ENCODE results near the gene ZNF511.

Gene ZNF511

DNA sequence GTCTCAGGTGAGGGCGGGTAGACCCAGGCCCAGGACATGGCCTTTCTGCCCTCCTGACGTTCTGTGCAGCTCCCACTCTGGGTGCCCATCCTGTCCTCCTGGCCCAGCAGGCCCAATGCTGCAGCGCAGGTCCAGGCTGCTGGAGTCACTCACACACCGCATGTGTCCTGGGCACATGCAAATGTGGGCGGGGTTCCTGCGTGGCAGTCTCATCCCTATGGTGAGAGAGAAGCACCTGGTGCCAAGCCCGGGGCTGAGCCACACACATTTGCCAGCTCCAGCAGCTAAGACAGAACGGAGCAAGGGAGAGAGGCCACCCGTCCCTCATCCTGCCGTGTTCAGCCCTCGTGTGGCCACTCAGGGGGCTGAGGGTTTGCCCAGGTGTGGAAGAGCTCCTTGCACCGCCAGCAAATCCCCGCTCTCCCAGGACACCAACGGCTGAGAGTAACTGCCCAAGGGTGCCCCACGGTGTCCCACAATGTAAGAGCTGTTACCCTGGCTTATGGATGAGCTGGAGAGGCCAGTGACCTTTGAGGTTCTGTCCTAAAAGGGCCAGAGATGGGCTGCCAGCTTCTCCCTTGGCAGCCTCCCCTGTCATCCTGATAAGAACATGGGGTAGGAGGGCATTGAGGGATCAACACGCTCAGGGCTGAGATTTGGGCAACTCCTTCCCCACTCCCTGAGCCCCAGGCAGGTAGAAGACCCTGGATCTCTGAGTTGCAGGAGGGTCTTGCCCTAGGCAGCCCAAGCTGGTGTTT lies 44.7 kb downstream of the ZNF511 start:
- Histone ChIP-seq H3K36me3 (ENCODE audit: low read length) (no peaks in the 10 kb centered on the region), H4K20me1 (ENCODE audit: low read depth, low read length) (no peaks in the 10 kb centered on the region), H3K4me2 (ENCODE audit: low read depth, low read length, poor library complexity, severe bottlenecking) (no peak overlapping the region), H3K27me3 (ENCODE audit: low read length) (no peaks in the 10 kb centered on the region), H3K9me2 (replicated peaks; ENCODE audit: insufficient read depth, low read length) (no peaks in the 10 kb centered on the region), H2AFZ (ENCODE audit: low read depth, low read length, severe bottlenecking) (no peak overlapping the region), H3K79me2 (ENCODE audit: insufficient read depth, low read length) (no peaks in the 10 kb centered on the region), H3K27ac (ENCODE audit: low read depth, low read length) (no peak overlapping the region), H3K9me3 (ENCODE audit: insufficient read depth, low read length) (no peaks in the 10 kb centered on the region), H3F3A (ENCODE audit: insufficient read depth) (no peaks in the 10 kb centered on the region), H3K9ac (ENCODE audit: low read length) (no peak overlapping the region), H3K4me3 (ENCODE audit: insufficient read depth, low read length, poor library complexity, severe bottlenecking) (no peak overlapping the region)
- TF ChIP-seq, protein P1, sequence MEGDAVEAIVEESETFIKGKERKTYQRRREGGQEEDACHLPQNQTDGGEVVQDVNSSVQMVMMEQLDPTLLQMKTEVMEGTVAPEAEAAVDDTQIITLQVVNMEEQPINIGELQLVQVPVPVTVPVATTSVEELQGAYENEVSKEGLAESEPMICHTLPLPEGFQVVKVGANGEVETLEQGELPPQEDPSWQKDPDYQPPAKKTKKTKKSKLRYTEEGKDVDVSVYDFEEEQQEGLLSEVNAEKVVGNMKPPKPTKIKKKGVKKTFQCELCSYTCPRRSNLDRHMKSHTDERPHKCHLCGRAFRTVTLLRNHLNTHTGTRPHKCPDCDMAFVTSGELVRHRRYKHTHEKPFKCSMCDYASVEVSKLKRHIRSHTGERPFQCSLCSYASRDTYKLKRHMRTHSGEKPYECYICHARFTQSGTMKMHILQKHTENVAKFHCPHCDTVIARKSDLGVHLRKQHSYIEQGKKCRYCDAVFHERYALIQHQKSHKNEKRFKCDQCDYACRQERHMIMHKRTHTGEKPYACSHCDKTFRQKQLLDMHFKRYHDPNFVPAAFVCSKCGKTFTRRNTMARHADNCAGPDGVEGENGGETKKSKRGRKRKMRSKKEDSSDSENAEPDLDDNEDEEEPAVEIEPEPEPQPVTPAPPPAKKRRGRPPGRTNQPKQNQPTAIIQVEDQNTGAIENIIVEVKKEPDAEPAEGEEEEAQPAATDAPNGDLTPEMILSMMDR (IDR thresholded peaks at IDR 0.05; ENCODE audit: insufficient read depth, low read length, poor library complexity, severe bottlenecking), result no peak
- no peak for TF ChIP-seq EZH2phosphoT487 (conservative IDR thresholded peaks at IDR 0.05; ENCODE audit: low read length)

DNA sequence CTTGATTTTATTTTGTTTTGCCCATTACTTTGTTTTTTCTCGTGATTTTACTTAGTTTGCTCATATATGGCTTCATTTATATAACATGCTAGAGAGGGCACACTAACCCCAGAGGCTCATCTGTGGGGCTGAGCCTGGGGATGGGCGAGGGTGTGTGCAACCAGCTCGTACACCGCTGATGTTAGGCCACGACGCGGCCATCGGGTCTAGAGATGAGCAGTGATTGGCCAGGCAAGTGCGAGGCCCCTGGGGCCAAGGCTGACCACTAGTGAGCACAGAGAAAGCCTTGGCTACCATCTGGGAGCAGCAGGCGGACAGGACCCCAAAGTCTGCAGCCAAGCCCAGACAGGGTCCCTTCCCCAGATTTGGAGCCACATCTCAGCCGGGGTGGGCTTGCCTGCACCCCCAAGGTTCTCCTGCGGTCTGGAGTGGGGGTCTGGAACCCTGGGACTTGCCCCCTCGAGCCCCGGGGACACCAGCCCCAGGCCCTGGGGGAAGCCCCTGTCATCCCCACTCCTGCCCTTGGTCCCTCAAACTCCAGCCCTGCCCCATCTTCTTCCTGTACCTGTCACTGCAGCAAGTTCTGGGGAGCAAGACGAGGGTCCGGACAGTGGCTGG lies 45.4 kb downstream of the ZNF511 start:
- Histone ChIP-seq H3K4me2 (ENCODE audit: low read depth, low read length, poor library complexity, severe bottlenecking) (no peak overlapping the region), H3K9me3 (ENCODE audit: insufficient read depth, low read length) (no peaks in the 10 kb centered on the region), H2AFZ (ENCODE audit: low read depth, low read length, severe bottlenecking) (no peak overlapping the region), H3F3A (ENCODE audit: insufficient read depth) (no peaks in the 10 kb centered on the region), H3K9me2 (replicated peaks; ENCODE audit: insufficient read depth, low read length) (no peaks in the 10 kb centered on the region), H3K79me2 (ENCODE audit: insufficient read depth, low read length) (no peaks in the 10 kb centered on the region), H3K9ac (ENCODE audit: low read length) (no peak overlapping the region), H3K27me3 (ENCODE audit: low read length) (no peaks in the 10 kb centered on the region), H3K27ac (ENCODE audit: low read depth, low read length) (no peak overlapping the region), H4K20me1 (ENCODE audit: low read depth, low read length) (no peaks in the 10 kb centered on the region), H3K36me3 (ENCODE audit: low read length) (no peaks in the 10 kb centered on the region), H3K4me3 (ENCODE audit: insufficient read depth, low read length, poor library complexity, severe bottlenecking) (no peak overlapping the region)
- TF ChIP-seq EZH2phosphoT487 (conservative IDR thresholded peaks at IDR 0.05; ENCODE audit: low read length), result no peak
- TF ChIP-seq, protein P1 (IDR thresholded peaks at IDR 0.05; ENCODE audit: insufficient read depth, low read length, poor library complexity, severe bottlenecking), result no peak

DNA sequence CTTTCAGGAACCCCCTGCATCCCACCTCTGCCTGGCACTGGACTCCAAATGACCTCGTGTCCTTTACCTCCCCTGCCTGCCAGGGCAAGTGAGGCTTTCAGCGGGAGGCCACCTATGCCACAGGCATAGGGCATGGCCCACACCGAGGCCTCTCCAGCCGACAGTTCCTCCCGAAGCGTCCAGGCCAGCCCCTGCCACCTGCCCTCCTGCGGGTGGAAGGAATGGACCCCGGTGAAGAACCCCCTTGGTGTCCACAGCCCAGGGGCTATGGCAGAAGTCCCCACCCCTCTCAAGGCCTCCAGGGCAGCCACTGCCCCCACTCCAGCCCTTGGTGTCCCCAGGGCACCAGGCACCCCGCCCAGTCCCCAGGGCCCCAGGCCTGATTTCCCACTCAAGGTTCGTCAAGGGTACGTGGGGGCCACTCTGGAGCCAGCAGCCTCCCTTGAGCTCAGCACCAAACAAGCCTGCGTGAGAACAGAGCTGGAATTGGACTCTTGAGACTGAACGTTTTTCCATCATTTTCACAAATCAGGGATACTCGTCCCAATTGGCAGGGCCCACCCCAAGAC lies 46.0 kb downstream of the ZNF511 start:
- TF ChIP-seq, protein P1 (IDR thresholded peaks at IDR 0.05; ENCODE audit: insufficient read depth, low read length, poor library complexity, severe bottlenecking), result no peak
- TF ChIP-seq EZH2phosphoT487 (conservative IDR thresholded peaks at IDR 0.05; ENCODE audit: low read length), result no peak
- H3K9ac ChIP-seq (ENCODE audit: low read length), result no peak overlapping the region
- H3K36me3 ChIP-seq (ENCODE audit: low read length), result no peaks in the 10 kb centered on the region
- H3K9me2 ChIP-seq (replicated peaks; ENCODE audit: insufficient read depth, low read length), result no peaks in the 10 kb centered on the region
- no peak overlapping the region for H3K4me2 ChIP-seq (ENCODE audit: low read depth, low read length, poor library complexity, severe bottlenecking)
- H3K4me3 ChIP-seq (ENCODE audit: insufficient read depth, low read length, poor library complexity, severe bottlenecking), result no peak overlapping the region
- no peak overlapping the region for H2AFZ ChIP-seq (ENCODE audit: low read depth, low read length, severe bottlenecking)
- H3K79me2 ChIP-seq (ENCODE audit: insufficient read depth, low read length), result no peaks in the 10 kb centered on the region
- H3K9me3 ChIP-seq (ENCODE audit: insufficient read depth, low read length), result no peaks in the 10 kb centered on the region
- no peak overlapping the region for H3K27ac ChIP-seq (ENCODE audit: low read depth, low read length)
- no peaks in the 10 kb centered on the region for H4K20me1 ChIP-seq (ENCODE audit: low read depth, low read length)
- no peaks in the 10 kb centered on the region for H3F3A ChIP-seq (ENCODE audit: insufficient read depth)
- no peaks in the 10 kb centered on the region for H3K27me3 ChIP-seq (ENCODE audit: low read length)

All from SU-DHL-6 (cell line).